ENCODE data around the gene PPM1L.

The PPM1L gene

DNA sequence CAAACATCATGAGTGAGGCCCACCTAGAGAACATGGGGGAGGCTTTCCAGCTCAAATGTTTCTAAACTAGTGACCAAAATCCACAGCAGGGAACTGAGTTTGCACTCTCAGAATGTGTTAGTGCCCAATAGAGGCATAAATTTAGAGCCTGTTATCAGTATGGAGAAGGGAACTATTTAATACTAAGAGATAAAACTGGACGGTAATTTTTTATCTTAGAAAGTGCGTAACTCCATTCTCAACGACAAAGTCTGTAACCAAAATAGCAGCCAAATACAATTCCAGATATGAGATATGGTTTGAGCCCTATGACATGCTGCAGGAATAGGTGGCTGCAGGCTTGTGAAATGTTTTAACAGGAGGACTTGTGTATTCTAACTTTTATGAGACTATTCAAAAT, 345.6 kb downstream of the PPM1L start:
- DNase-seq (ENCODE audit: low read depth), result no peak

DNA sequence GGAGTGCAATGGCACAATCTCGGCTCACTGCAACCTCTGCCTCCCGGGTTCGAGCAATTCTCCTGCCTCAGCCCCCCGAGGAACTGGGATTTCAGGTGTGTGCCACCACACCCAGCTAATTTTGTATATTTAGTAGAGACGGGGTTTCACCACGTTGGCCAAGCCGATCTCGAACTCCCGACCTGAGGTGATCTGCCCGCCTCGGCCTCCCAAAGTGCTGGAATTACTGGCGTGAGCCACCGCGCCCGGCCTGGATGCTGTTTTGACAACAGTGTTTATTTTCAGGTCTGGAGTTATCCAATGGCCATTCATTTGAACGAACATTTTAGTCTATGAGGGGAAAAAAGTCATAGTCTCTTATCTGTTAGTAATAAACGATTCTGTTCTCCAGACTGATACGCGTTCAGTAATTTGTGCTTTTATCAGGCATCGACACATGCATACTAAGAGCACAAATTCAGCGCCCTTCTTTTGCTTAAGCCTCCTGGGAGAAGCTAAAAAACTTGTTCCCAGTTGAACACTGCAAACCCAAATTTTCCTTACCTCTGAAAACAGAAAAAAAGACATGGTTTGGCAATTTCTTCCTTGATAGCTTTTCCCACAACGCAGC, 347.9 kb downstream of the PPM1L start:
- DNase-seq (ENCODE audit: low read depth), result no peak

DNA sequence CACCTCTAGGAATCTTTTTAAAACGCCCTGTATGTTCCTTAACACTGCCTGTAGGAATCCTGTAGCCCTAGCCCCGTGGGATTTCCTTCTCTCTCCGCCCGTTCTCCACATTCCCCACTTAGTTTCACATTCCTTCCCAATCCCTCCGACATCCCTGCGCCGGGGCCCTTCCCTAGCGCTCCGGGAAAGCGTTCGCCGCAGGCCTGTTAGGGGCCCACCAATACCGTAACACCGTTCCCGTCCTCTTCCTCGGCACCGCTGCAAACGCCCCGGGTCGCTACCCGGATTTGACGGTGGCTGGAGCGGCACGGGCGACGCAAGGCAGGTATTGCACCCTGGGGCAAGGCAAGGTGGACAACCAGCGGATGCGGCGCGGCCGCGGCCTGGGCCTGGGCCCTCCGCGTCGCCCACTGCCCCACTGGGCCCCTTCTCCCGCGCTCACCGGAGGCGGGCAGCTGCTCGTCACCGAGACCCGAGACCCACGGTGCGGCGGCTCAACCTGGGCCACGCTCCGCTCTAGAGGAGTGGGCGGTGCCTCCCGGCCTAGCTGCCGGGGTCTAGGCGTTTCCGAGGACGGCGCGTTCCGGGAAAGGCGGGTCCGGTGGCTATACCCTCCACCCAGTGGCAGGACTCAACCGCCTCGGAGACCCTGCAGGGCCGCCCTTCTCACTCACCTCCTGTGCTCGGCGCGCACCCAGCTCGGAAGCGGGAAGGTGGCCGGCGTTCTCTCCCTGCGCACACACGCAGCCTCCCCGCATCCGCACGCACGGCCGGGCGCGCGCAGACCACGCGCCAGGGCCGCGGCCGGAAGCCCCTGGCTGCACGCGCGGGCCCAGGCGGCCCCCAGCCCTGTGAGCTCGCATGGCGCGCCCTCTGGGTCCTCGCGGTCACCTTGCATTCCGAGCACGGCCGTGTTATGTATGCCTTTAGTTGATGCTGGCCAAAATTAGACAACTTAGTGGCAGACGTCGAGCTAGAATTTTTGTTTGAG, 348.8 kb downstream of the PPM1L start, which contains the start of gene B3GALNT1:
B3GALNT1 (minus strand) TSS at position 789 of the 991 bp plus-strand sequence. CDS start 18,595 bp downstream, outside the sequence.
- DNase-seq (ENCODE audit: low read depth), result no peak

DNA sequence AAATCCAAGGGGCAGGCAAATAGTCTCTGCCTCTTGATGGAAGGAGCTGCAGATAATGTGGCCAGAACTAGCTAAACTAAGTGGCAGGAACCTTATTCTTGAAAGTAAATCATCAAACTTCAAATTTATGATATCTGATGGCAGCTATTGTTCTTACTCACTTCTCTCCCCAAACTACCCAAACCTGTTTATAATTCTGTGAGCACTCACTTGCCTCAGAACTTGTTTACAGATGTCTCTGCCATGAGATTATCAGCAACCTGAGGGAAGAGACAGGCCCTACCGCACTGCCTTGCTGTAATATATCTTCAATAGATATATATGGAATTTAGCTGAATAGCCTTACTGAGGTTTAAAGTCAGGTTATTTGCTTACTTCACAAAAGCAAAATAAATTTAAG, 351.3 kb downstream of the PPM1L start:
- DNase-seq (ENCODE audit: low read depth), result no peak

DNA sequence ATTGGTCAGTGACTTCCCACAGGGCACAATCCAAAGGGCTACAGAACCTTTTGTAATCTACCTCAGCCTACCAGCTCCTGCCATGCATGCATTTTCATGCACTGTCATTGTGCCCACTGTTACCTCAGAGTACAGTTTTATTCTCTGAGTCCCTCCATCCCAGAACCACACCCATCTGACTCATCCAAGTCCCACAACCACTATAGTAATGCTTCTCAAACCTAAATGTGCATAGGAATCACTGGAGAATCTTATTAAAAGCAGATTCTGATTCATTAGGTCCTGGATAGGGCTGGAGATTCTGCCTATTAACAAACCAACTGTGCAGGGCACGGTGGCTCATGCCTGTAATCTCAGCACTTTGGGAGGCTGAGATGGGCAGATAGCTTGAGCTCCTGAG, 352.8 kb downstream of the PPM1L start:
- no peak for DNase-seq (ENCODE audit: low read depth)

DNA sequence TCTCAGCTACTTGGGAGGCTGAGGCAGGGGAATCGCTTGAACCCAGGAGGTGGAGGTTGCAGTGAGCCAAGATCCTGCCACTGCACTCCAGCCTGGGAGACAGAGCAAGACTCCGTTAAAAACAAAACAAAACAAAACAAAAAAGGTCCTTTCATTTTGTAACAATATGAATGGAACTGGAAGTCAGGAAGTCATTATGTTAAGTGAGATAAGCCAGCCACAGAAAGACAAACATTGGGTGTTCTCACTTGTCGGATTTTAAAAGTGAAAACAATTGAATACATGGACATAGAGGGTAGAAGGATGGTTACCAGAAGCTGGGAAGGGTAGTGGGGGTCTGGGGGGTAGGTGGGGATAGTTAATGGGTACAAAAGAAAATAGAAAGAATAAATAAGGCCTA, 361.6 kb downstream of the PPM1L start:
- DNase-seq (ENCODE audit: low read depth), result no peak

DNA sequence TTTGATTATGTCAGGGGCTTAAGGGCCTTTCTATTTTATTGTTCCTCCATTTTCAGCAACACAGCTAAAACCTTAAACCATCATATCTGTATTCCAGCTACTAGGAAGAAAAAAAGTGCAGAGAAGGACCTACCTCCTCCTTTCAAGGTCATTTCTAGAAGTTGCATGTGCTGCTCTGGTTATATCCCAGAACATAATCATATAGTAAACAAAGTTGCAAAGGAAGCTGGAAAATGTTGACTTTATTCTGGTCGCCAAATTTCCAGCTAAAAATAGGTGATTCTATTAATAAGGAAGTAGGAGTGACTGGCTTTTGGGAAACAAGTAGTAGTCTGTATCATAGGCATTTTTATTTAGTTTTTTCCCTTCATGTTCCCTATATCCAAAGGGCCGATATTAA, 370.5 kb downstream of the PPM1L start:
- DNase-seq (ENCODE audit: low read depth), result no peak

Data from activated T-helper 9 cell treated with anti-CD3 and anti-CD28 coated beads, Interleukin-2, amount 50 U/mL, for 16 hours (primary cell).